Pancreas (tissue), 10 donors: ENCODE results near the gene RTN4. TPM values are rescaled to one million over a fixed set of nuclear protein-coding genes. Genes with fewer than 3 reads are reported as not detected.

Experiments used
- ATAC-seq, 4 donors: fragments of 200-7000 bp; cut with Tn5 transposase; one replicate each; pipeline versions ENCODE4 v1.8.0 to v1.9.1; 2020; ENCODE audit warnings: mild to moderate bottlenecking in 4 of 4, moderate library complexity in 4 of 4
- DNase-seq, 6 donors: peaks; one replicate each; pipeline ENCODE4 v3.0.0-alpha.2; 2020
- FAIRE-seq: peaks from 2 replicates; lab custom pipeline; 2012; peaks lifted over from hg19 to GRCh38; lab: Jason Lieb, UNC
- H3K27ac ChIP-seq, 4 donors: fragments of 200-600 bp; sonication (generic); 1 replicate in 3 of 4; 2 replicates in 1 of 4; pipeline versions ENCODE4 v1.5.0 to v1.8.0; 2020
- H3K27me3 ChIP-seq, 4 donors: fragments of 200-600 bp; one replicate each; pipeline ENCODE4 v1.8.0; 2021
- H3K36me3 ChIP-seq, 3 donors: fragments of 200-600 bp; sonication (generic) in 1 of 3; one replicate each; pipeline versions ENCODE4 v1.5.0 to v1.8.0; 2020 to 2021
- H3K4me1 ChIP-seq, 3 donors: fragments of 200-600 bp; one replicate each; pipeline ENCODE4 v1.8.0; 2021
- H3K4me3 ChIP-seq, 4 donors: fragments of 200-600 bp; sonication (generic) in 2 of 4; one replicate each; pipeline versions ENCODE4 v1.5.0 to v1.8.0; 2020 to 2021
- H3K9me3 ChIP-seq, 4 donors: fragments of 200-600 bp; one replicate each; pipeline ENCODE4 v1.8.0; 2021
- CTCF ChIP-seq, 4 donors: fragments of 200-600 bp; sonication (generic) in 3 of 4; IDR thresholded peaks; one replicate each; pipeline versions ENCODE4 v1.5.0 to v1.8.0; 2021; ENCODE audit warnings: antibody characterized with exemption in 4 of 4
- WGBS, 2 donors: extraction: QIAGEN DNeasy Blood & Tissue Kit; methylation state at CpG; one replicate each; pipeline ENCODE4 v1.1.7; 2013; 5-methylcytosine and 5-hydroxymethylcytosine counted together
- intact Hi-C, 3 donors: fragments of 100-400 bp; cut with DNase I; formaldehyde crosslinking; loops; one replicate each; pipeline versions ENCODE4 v1.11.1 to v1.14.2; 2022
- polyA plus RNA-seq, 2 donors: library from polyadenylated mRNA; stranded (reverse); fragments of 200-250 nt; gene quantifications; one replicate each; pipeline ENCODE4 v1.2.3, GENCODE V29; 2013
- total RNA-seq, 6 donors: library from RNA; stranded (reverse); fragmentation: NEBNext Ultra II Directional in 4 of 6; extraction: Animal tissue kit (Norgen Biotek cat#: 25700) in 4 of 6; gene quantifications; one replicate each; pipeline versions ENCODE4 v1.2.1 to v1.2.4, GENCODE V29; 2021 to 2023
- donor health status: healthy with polysubstance abuse.
- donor health status: DM: no; HTN: no; CAD: no; lungs with moderate emphysema.
- donor health status: DM: no; HTN: no; CAD: no.
- donor health status: control.
- donor health status: control.
- donor health status: Bipolar disorder and iron deficiency.
- donor health status: DM: yes; HTN: yes; CAD: no.
- donor health status: DM: no; HTN: no; CAD: no.
- donor health status: DM: no; HTN: no; CAD: no.
- donor health status: DM: yes; HTN: yes; CAD: no.

The RTN4 gene
- total and polyA plus RNA-seq, 8 donors: 38.3 to 105 (median 77.3) TPM

GRCh38 chr2:55049821-55050099 is 491 bp downstream of the RTN4 start:
- no peaks in the 10 kb centered on the region for H3K36me3 ChIP-seq
- intact Hi-C loops: loop anchor here in 2 of 3 donors (10.0 kb wide), 2 partner anchors 115 to 145 kb away; no protein-coding TSS in a partner anchor
- DNase-seq: peak in 2 of 6 donors; percentile 66 to 82
- no peak for TF ChIP-seq CTCF (IDR thresholded peaks at IDR 0.05)
- H3K9me3 ChIP-seq: no peaks in the 10 kb centered on the region
- peak in 2 of 4 donors; percentile 5 to 6 for ATAC-seq
- peak overlapping the region; percentile 89 to 96 (median 93) for H3K4me3 ChIP-seq
- WGBS, 2 donors: 0 to 3% methylated on average over 6 to 35 of the region's 35 CpGs
- FAIRE-seq: no peak
- peaks cover 16 to 45% (median 45%) of the 10 kb centered on the region in 3 donors for H3K4me1 ChIP-seq
- H3K27me3 ChIP-seq: no peaks in the 10 kb centered on the region
- peak overlapping the region; percentile 87 to 98 (median 93) for H3K27ac ChIP-seq

- Histone ChIP-seq H3K4me1 (peaks cover 16 to 46% (median 45%) of the 10 kb centered on the region in 3 donors), H3K4me3 (peak overlapping the region; percentile 89 to 96 (median 93)), H3K36me3 (no peaks in the 10 kb centered on the region), H3K27ac (peak overlapping the region; percentile 87 to 98 (median 93)), H3K9me3 (no peaks in the 10 kb centered on the region), H3K27me3 (no peaks in the 10 kb centered on the region)
- 0 to 1% methylated on average over 47 to 56 of the region's 56 CpGs for WGBS, 2 donors
- peak; percentile 19 to 47 (median 34) for TF ChIP-seq CTCF (IDR thresholded peaks at IDR 0.05)
- DNase-seq (peak; percentile 82 to 90 (median 86)), ATAC-seq (peak; percentile 51 to 75 (median 69)), FAIRE-seq (no peak)
- intact Hi-C loops: loop anchor here in 2 of 3 donors (10.0 kb wide), 2 partner anchors 116 to 144 kb away; no protein-coding TSS in a partner anchor
Observed at GRCh38 chr2:55049043-55049820, 1.0 kb downstream of the RTN4 start.

- peaks cover 16 to 46% (median 45%) of the 10 kb centered on the region in 3 donors for H3K4me1 ChIP-seq
- no peak for TF ChIP-seq CTCF (IDR thresholded peaks at IDR 0.05)
- peak overlapping the region; percentile 87 to 98 (median 93) for H3K27ac ChIP-seq
- H3K4me3 ChIP-seq: peak overlapping the region; percentile 89 to 96 (median 93)
- FAIRE-seq (no peak), ATAC-seq (peak in 1 of 4 donors; percentile 7), DNase-seq (peak in 2 of 6 donors; percentile 35 to 43)
- no peaks in the 10 kb centered on the region for H3K36me3 ChIP-seq
- no peaks in the 10 kb centered on the region for H3K9me3 ChIP-seq
- 4% methylated on average over 16 of the region's 16 CpGs for WGBS, 2 donors
- intact Hi-C loops: loop anchor here in 2 of 3 donors (10.0 kb wide), 2 partner anchors 116 to 144 kb away; no protein-coding TSS in a partner anchor
- H3K27me3 ChIP-seq: no peaks in the 10 kb centered on the region
Observed at GRCh38 chr2:55048508-55049042, 1.7 kb downstream of the RTN4 start.

GRCh38 chr2:55047677-55048299 is 2.5 kb downstream of the RTN4 start:
- ATAC-seq: peak in 1 of 4 donors; percentile 14
- WGBS, 2 donors: 23 to 31% methylated on average over 9 of the region's 9 CpGs
- FAIRE-seq: no peak
- DNase-seq: peak in 2 of 6 donors; percentile 31 to 33
- Histone ChIP-seq H3K36me3 (no peaks in the 10 kb centered on the region), H3K9me3 (no peaks in the 10 kb centered on the region), H3K4me3 (peak overlapping the region in 3 of 4 donors; percentile 89 to 96 (median 93)), H3K4me1 (peaks cover 16 to 45% (median 45%) of the 10 kb centered on the region in 3 donors), H3K27ac (peak overlapping the region in 3 of 4 donors; percentile 87 to 98 (median 96)), H3K27me3 (no peaks in the 10 kb centered on the region)
- no peak for TF ChIP-seq CTCF (IDR thresholded peaks at IDR 0.05)
- intact Hi-C loops: loop anchor here in 2 of 3 donors (10.0 kb wide), 2 partner anchors 117 to 143 kb away; no protein-coding TSS in a partner anchor
